C4-2B (cell line): ENCODE results near the gene ASF1A.

ENCODE experiments used
- CTCF ChIP-seq: fragments of 450-650 bp; conservative IDR thresholded peaks from 2 replicates; pipeline ENCODE4 v1.5.1; 2017; ENCODE audit warnings: mild to moderate bottlenecking
- ZFX ChIP-seq: fragments of 450-650 bp; IDR thresholded peaks from 2 replicates; pipeline ENCODE4 v1.6.1; 2017

GRCh38 chr6:118903691-118904090 lies 9.7 kb downstream of the ASF1A start:
- TF ChIP-seq CTCF, result no peak
- no peak for TF ChIP-seq ZFX
